Hematopoietic multipotent progenitor cell treated with erythropoietin and hydrocortisone succinate and interleukin-3 and kit ligand, for 15 days (in vitro differentiated cells): ENCODE measurements around the gene MED6.
A peak's percentile ranks its signal among the peaks of the same experiment; 100 is the strongest.

Experiments
- DNase-seq: peaks from one replicate; pipeline ENCODE4 v3.0.0-alpha.2; 2015; ENCODE audit warnings: low spot score

The MED6 gene

GRCh38 chr14:70597731-70598130, 2.7 kb downstream of the MED6 start:
- DNase-seq, result no peak

DNA sequence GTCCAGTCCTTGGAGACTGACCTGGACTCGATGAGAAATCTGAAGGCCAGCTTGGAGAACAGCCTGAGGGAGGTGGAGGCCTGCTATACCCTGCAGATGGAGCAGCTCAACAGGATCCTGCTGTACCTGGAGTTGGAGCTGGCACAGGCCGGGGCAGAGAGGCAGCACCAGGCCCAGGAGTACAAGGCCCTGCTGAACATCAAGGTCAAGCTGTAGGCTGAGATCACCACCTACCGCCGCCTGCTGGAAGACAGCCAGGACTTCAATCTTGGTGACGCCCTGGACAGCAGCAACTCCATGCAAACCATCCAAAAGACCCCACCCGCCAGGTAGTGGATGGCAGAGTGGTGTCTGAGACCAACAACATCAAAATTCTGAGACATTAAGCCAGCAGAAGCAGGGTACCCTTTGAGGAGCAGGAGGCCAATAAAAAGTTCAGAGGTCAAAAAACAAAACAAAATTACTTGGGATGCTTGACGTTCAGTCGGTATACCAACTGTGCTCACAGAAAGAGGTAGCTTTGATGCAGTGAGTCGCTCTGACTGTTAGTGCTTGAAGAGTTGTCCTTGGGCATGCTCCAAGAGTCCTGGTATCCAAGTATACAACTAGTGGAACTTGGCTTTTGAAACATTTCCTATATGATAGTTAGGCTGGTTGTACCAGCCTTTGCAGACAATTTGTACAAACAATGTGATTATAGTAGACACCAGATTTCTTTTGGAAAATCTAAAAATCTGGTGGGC, 4.8 kb downstream of the MED6 start:
- no peak for DNase-seq

DNA sequence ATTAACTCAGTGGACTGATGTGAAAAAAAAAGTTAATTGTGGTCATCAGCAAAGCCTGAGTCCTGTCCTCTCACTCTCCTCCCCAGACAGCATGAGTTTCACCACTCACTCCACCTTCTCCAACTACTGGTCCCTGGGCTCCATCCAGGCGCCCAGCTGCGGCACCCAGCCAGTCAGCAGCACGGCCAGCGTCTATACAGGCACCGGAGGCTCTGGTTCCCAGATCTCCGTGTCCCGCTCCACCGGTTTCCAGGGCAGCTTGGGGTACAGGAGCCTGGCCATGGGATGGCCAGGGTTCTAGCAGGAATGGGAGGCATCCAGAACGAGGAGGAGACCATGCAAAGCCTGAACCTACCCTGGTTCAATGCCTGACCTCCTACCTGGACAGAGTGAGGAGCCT, 6.0 kb downstream of the MED6 start:
- DNase-seq, result no peak

DNA sequence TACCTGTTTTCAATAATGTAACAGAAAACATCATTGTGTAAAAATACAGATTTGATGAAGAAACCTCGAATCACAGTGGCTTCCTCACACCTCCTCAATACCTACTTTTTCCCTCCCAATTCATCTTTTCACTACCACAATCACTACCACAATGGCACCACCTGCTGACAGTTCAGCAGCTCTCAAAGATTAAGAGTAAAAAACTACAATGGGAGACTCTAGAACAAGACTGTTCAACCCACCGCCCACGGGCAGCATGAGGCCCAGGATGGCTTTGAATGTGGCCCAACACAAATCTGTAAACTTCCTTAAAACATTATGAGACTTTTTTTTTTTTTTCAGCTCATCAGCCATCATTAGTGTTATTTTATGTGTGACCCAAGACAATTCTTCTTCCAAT, 15.2 kb downstream of the MED6 start:
- no peak for DNase-seq

- no peak for DNase-seq
Observed at GRCh38 chr14:70576891-70577290, 23.6 kb downstream of the MED6 start.

- DNase-seq, result no peak
Observed at GRCh38 chr14:70573050-70573449, 27.4 kb downstream of the MED6 start.

- no peak for DNase-seq
Observed at GRCh38 chr14:70571139-70571538, 29.3 kb downstream of the MED6 start.

GRCh38 chr14:70567791-70568190, 32.7 kb downstream of the MED6 start:
- DNase-seq, result peak; percentile 22

DNA sequence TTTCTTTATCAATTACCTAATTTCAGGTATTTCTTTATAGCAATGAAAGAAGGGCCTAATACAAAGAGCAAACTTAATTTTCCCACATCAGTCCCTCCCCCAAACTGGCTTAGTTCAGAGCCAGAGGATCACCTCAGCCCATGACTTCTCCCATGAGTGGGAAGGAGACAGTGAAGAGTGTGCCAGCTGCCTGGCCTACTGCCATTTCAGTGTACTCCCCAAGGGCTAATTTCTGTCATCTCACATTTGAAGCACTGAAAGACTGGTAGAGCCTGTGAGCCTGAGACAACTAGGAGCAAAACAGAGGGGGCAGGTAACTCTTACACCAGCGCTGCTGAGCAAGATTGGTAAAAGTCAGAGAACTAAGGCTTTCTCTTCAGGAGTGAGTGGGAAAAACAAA, 36.6 kb downstream of the MED6 start:
- no peak for DNase-seq

GRCh38 chr14:70563417-70563816, 37.0 kb downstream of the MED6 start:
- DNase-seq, result no peak

- peak; percentile 6 for DNase-seq
Observed at GRCh38 chr14:70558356-70558755, 42.1 kb downstream of the MED6 start.

GRCh38 chr14:70555890-70556289, 44.6 kb downstream of the MED6 start:
- DNase-seq, result no peak

- DNase-seq, result no peak
Observed at GRCh38 chr14:70538087-70538486, 62.4 kb downstream of the MED6 start.

- DNase-seq, result no peak
Observed at GRCh38 chr14:70536830-70537229, 63.6 kb downstream of the MED6 start.

GRCh38 chr14:70534904-70535303, 65.6 kb downstream of the MED6 start, which contains the start of gene ADAM20:
TSS of gene ADAM20 (minus strand) at chr14:70535004. CDS start at chr14:70524757, 10,247 bp downstream.
- DNase-seq, result no peak
